ENCODE measurements around the gene GPR137.

DNA sequence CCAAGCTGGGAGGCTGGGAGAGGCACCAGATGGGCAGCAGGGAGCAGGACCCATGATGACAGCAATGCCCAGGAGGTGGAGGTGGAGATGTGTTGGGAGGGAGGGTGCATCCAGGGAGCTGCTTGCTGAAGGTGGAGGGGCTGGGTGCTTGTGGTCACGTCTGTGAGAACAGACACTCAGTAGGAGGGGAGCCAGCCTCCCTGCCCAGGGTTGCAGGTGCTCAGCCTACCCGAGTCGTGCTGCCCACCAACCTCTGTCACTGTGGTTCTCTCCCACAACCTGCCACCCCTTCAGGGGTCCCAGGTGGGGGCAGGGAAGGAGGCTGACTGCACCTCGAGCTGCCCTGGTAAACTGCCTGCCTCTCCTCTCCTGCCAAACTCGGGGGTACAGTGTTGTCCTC, 37.7 kb downstream of the GPR137 start:
- TF ChIP-seq EZH2 (IDR thresholded peaks at IDR 0.05) = no peak
- no peak for TF ChIP-seq POLR2AphosphoS5 (IDR thresholded peaks at IDR 0.05; ENCODE audit: borderline replicate concordance, low read depth, low read length)
- no peak for TF ChIP-seq FOXP2 (optimal IDR thresholded peaks at IDR 0.05; ENCODE audit: control extremely low read depth, extremely low read length, insufficient read depth)

Data from SK-N-MC (cell line).